Hepatocyte (in vitro differentiated cells): Measurements from ENCODE around the gene PAX7. TPM values are rescaled to one million over a fixed set of nuclear protein-coding genes. Genes with fewer than 3 reads are reported as not detected.

Source experiments
- DNase-seq: peaks from one replicate; pipeline ENCODE4 v3.0.0-alpha.2; 2016; ENCODE audit warnings: low spot score
- H2AFZ ChIP-seq: fragments of 200-600 bp; sonication (generic); 2 replicates; pipeline ENCODE4 v1.6.0; 2016; ENCODE audit warnings: antibody characterized with exemption, mild to moderate bottlenecking
- H3K27ac ChIP-seq: fragments of 200-600 bp; sonication (generic); 2 replicates; pipeline ENCODE4 v1.5.1; 2016; ENCODE audit warnings: mild to moderate bottlenecking
- H3K27me3 ChIP-seq: fragments of 200-600 bp; sonication (generic); 2 replicates; pipeline ENCODE4 v1.6.1; 2016
- H3K36me3 ChIP-seq: fragments of 200-600 bp; sonication (generic); replicated peaks from 2 replicates; pipeline ENCODE4 v1.5.1; 2016; ENCODE audit warnings: low read depth; ENCODE audit not compliant: insufficient read depth
- H3K4me1 ChIP-seq: fragments of 200-600 bp; sonication (generic); 2 replicates; pipeline ENCODE4 v1.5.1; 2016; ENCODE audit warnings: mild to moderate bottlenecking, moderate library complexity; ENCODE audit not compliant: insufficient read depth
- H3K4me2 ChIP-seq: fragments of 200-600 bp; sonication (generic); 2 replicates; pipeline ENCODE4 v1.6.0; 2016
- H3K4me3 ChIP-seq: fragments of 200-600 bp; sonication (generic); 2 replicates; pipeline ENCODE4 v1.5.1; 2016; ENCODE audit warnings: mild to moderate bottlenecking
- H3K79me2 ChIP-seq: fragments of 200-600 bp; sonication (generic); 2 replicates; pipeline ENCODE4 v1.6.0; 2017; ENCODE audit warnings: mild to moderate bottlenecking
- H3K9me2 ChIP-seq: fragments of 200-600 bp; sonication (generic); replicated peaks from 2 replicates; pipeline ENCODE4 v1.6.0; 2017; ENCODE audit warnings: mild to moderate bottlenecking; ENCODE audit not compliant: insufficient read depth
- H3K9me3 ChIP-seq: fragments of 200-600 bp; sonication (generic); 2 replicates; pipeline ENCODE4 v1.5.1; 2016; ENCODE audit warnings: low read depth, mild to moderate bottlenecking
- H4K20me1 ChIP-seq: fragments of 200-600 bp; sonication (generic); 2 replicates; pipeline ENCODE4 v1.6.0; 2016; ENCODE audit warnings: mild to moderate bottlenecking; ENCODE audit not compliant: insufficient read depth, poor library complexity, severe bottlenecking
- CTCF ChIP-seq: fragments of 200-600 bp; sonication (generic); IDR thresholded peaks from 2 replicates; pipeline ENCODE4 v1.5.1; 2016; ENCODE audit warnings: antibody characterized with exemption, mild to moderate bottlenecking; ENCODE audit not compliant: poor library complexity
- EZH2 ChIP-seq: fragments of 200-600 bp; sonication (generic); IDR thresholded peaks from 2 replicates; pipeline ENCODE4 v1.6.1; 2016; ENCODE audit warnings: antibody characterized with exemption, mild to moderate bottlenecking, borderline replicate concordance
- EZH2phosphoT487 ChIP-seq: fragments of 200-600 bp; sonication (generic); IDR thresholded peaks from one replicate; pipeline ENCODE4 v1.6.1; 2018; ENCODE audit warnings: antibody characterized with exemption, mild to moderate bottlenecking, low read depth, moderate library complexity; ENCODE audit not compliant: unreplicated experiment, severe bottlenecking
- WGBS: methylation state at CpG from one replicate; pipeline ENCODE4 v1.1.6; 2016; ENCODE audit warnings: low lambda C conversion rate; ENCODE audit errors: missing lambda C conversion rate; 5-methylcytosine and 5-hydroxymethylcytosine counted together
- polyA plus RNA-seq: library from polyadenylated mRNA; unstranded; fragments of >200 nt; fragmentation: Nextera tagmentation; extraction: Ambion mirVana; gene quantifications from 2 replicates; pipeline ENCODE4 v1.2.1, GENCODE V29; 2016
- total RNA-seq: library from RNA; depleted of rRNA; stranded (reverse); fragments of >200 nt; gene quantifications from 2 replicates; pipeline ENCODE4 v1.2.3, GENCODE V29; 2014

Gene PAX7
- total and polyA plus RNA-seq, 2 experiments from 2014 or later: not detected

- Histone ChIP-seq H3K4me2 (no peak overlapping the region), H3K27me3 (peaks cover 36% of the 10 kb centered on the region)
Observed at GRCh38 chr1:18602533-18603211, 28.0 kb upstream of the PAX7 start.

GRCh38 chr1:18603212-18603852 lies 27.3 kb upstream of the PAX7 start:
- 50% methylated on average over 13 of the region's 13 CpGs for WGBS
- Histone ChIP-seq H3K27ac (no peak overlapping the region), H3K27me3 (peaks cover 36% of the 10 kb centered on the region), H3K4me3 (no peak overlapping the region), H3K4me2 (no peak overlapping the region), H3K4me1 (peaks cover 3% of the 10 kb centered on the region), H3K36me3 (no peaks in the 10 kb centered on the region), H4K20me1 (no peaks in the 10 kb centered on the region), H3K79me2 (no peaks in the 10 kb centered on the region), H3K9me3 (no peaks in the 10 kb centered on the region), H2AFZ (no peak overlapping the region), H3K9me2 (no peaks in the 10 kb centered on the region)
- TF ChIP-seq EZH2phosphoT487 (no peak), EZH2 (no peak), CTCF (no peak)
- DNase-seq: no peak

More at GRCh38 chr1:18602533-18603211, 28.0 kb upstream of the PAX7 start:
- DNase-seq: no peak
- no peaks in the 10 kb centered on the region for H3K79me2 ChIP-seq
- no peaks in the 10 kb centered on the region for H3K9me2 ChIP-seq
- TF ChIP-seq CTCF (no peak), EZH2 (no peak), EZH2phosphoT487 (no peak)
- H3K36me3 ChIP-seq: no peaks in the 10 kb centered on the region
- peaks cover 3% of the 10 kb centered on the region for H3K4me1 ChIP-seq
- H2AFZ ChIP-seq: no peak overlapping the region
- H3K9me3 ChIP-seq: no peaks in the 10 kb centered on the region
- no peaks in the 10 kb centered on the region for H4K20me1 ChIP-seq
- 76% methylated on average over 5 of the region's 5 CpGs for WGBS
- no peak overlapping the region for H3K27ac ChIP-seq
- no peak overlapping the region for H3K4me3 ChIP-seq

- Histone ChIP-seq H3K27me3 (peaks cover 27% of the 10 kb centered on the region), H3K79me2 (no peaks in the 10 kb centered on the region), H3K4me2 (no peak overlapping the region), H3K27ac (no peak overlapping the region), H2AFZ (no peak overlapping the region), H3K36me3 (no peaks in the 10 kb centered on the region), H4K20me1 (no peaks in the 10 kb centered on the region), H3K4me3 (no peak overlapping the region), H3K9me2 (no peaks in the 10 kb centered on the region), H3K9me3 (no peaks in the 10 kb centered on the region), H3K4me1 (no peaks in the 10 kb centered on the region)
- DNase-seq: no peak
- WGBS: 72% methylated on average over 19 of the region's 19 CpGs
- no peak for TF ChIP-seq EZH2
- TF ChIP-seq CTCF: no peak
- TF ChIP-seq EZH2phosphoT487: no peak
Observed at GRCh38 chr1:18606443-18607288, 24.0 kb upstream of the PAX7 start.
